HG02870 (cell line): Measurements from ENCODE around the gene AURKA.
A peak's percentile ranks its signal among the peaks of the same experiment; 100 is the strongest.
"Not testable (repeated sequence)": the region's sequence is repeated elsewhere in the genome, so short reads cannot be mapped to it uniquely, and the experiment has no call there.

ENCODE experiments used
- ATAC-seq: cut with Tn5 transposase; IDR thresholded peaks from one replicate; pipeline ENCODE4 v1.9.1; 2021; ENCODE audit warnings: mild to moderate bottlenecking, moderate library complexity; ENCODE audit not compliant: unreplicated experiment

AURKA gene

DNA sequence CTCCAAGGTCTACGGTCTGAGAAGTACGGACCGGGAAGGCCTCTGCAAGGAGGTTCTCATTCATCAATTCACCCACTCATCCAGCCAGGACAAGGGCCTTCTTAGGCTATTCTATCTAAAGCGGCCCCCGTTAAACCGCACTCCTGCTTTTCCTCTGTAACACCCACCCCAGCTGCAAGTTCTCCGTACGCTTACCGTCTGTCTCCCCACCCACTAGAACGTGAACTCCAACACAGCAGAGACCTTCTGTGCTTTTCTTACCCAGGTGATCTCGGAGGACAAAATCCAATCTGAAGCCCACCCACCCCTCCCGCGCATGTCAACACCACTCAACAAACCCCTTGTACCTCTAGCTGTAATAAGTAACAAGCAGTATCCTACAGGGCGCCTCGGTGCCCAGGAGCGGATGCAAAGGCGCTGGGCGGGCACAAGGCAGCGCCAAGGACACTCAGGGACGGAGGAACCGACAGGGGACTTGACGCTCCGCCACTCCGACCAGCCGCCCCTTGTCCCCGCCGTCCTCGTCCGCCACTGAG lies 351 bp downstream of the AURKA start:
- peak; percentile 29 for ATAC-seq

DNA sequence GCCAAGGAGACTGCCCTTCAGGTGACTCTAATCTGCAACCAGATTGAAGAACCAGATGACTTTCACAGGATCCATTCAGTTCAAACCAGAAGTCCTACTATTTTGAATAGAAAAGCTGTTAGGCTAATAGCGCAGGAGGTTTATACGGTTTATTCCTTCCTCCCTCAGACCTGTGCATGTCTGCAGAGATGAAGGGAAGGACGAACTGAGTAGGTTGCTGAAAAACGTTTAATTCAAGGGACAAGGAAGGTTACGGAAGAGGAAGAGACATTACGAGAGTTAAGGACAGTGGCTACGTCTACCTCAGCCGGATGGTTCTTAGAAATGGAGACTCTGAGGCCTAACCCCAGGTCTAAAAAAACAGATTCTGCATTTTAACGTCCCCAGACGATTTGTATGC lies 978 bp downstream of the AURKA start:
- no peak for ATAC-seq

DNA sequence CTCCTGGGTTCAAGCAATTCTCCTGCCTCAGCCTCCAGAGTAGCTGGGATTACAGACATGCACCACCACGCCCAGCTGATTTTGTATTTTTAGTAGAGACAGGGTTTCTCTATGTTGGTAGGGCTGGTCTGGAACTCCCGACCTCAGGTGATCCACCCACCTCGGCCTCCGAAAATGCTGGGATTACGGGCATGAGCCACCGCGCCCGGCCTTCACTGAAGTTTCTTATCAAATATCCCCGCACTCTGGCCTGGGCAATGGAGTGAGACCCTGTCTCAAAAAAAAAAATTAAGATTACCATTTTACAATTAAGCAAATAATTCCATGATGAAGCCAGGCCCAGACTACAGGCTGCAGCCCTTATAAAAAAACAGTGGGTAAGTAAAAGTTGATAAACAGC lies 1.6 kb downstream of the AURKA start:
- not testable (repeated sequence) for ATAC-seq

DNA sequence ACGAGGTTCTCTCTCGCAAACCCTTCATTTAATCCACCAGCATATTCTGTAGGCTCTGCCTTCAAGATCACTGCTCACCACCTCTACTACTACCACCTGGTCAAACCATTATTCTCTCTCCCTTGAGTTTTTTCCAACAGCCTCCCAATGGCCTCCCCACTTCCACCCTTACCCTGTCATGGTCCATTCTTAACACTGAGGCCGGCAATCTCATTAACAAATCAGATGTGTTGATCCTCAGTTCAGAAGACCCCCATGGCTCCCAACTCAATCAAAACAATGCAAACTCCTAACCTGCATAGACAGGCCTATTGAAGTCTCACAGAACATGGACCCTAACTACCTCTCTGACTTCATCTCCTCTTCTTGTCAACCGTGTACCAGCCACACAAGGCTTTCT lies 2.2 kb downstream of the AURKA start:
- ATAC-seq, result no peak

DNA sequence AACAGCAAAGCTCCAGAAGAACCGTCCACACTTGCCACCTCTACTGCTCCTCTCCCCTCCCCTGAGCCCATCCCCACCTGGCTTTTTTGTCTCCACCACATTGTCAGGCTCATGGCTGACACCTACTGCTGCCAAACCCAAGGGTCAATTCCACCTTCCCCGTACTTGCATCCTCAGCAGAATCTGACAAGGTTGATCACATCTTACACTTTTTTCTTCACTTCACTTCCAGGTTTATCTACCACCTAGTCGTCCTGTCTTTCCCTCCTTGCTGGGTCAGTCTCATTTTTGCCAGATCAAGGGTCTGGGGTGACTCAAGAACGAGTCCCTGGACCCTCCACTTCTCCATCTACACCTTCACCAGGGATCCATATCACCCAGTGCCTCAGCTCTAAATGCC lies 3.1 kb downstream of the AURKA start:
- ATAC-seq, result no peak

DNA sequence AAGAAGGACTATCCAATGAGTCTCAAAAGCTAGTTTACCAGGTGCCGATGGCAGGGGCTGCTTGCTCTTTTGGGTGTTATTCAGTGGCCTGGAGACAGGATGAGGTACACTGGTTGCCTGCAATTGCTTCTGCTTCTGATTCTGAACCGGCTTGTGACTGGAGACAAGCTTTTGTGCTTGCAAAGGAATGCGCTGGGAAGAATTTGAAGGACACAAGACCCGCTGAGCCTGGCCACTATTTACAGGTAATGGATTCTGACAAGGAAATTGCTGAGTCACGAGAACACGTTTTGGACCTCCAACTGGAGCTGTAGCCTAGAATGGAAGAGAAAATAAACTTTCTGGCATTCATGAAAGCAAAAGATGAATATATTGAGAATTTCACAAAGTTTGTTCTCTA lies 5.8 kb downstream of the AURKA start:
- ATAC-seq, result no peak

DNA sequence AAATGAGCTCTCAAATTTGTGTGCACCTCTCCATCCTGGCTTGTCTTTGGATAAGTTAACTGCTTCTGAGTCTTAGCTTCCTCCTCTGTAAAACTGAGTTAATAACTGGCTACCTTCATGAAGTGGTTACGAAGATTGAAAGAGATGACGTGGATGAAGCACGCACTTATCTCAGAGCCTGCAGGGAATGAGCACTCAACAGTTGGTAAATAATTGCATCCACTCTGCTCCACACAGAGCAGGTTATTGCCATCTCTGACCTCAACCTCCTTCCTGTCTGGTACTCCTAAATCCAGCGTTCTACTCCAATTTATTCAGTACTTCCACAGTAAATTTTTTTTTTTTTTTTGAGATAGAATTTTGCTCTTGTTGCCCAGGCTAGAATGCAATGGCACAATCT lies 6.9 kb downstream of the AURKA start:
- no peak for ATAC-seq

DNA sequence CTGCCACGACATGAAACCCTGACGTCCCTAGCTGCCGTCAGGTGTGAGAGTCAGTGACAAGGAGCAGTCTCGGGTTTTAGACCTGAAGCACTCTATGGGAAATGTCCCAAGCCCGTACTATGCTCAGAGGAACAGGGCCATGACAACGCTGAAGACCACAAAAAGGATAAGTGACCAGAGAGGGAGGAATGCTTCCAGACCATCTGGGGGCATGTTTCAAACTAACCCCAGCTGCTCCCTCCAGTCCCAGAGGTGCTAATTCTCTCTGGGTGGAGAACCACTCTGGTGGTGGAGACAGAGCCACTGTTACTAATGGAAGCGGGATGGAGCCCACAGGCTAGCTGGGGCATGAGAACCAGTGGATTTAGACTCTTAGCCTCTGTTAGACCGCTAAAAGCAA lies 8.7 kb downstream of the AURKA start:
- no peak for ATAC-seq

DNA sequence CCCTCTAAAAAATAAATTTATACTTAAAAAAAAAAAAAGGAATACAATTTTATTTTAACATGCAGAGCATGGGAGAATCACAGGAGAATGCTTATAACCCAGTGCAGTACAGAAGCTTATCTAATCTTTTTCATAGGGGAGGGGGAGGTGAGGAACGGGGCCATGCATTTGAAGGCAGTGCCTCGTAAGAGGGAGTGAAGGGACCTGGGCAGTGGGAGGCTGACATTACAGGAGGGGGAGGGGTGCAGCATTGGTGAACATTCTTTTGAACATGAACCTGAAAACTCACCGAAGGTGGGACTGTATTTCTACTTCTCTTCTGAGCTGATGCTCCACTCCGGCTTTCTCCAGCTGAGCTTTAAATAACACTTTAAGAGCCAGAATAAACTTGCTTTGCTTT lies 9.3 kb downstream of the AURKA start:
- no peak for ATAC-seq

DNA sequence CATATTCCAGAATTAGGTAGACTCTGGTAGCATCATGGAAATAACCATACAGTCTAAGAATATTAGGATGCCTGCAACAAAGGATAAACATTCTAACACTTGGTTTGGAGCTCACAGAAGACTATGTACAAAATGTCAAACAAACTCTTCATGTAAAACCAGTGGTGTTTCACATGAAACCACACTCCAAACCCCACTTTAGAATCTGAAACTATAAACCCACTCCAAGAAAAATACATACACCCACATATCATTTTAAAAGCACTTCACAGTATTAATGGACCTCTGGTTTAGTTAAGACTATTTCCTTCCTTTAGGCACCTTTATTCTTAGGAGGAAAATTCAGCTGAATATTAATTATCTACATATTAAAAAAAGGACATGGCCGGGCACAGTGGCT lies 10.5 kb downstream of the AURKA start:
- ATAC-seq, result peak; percentile 78

DNA sequence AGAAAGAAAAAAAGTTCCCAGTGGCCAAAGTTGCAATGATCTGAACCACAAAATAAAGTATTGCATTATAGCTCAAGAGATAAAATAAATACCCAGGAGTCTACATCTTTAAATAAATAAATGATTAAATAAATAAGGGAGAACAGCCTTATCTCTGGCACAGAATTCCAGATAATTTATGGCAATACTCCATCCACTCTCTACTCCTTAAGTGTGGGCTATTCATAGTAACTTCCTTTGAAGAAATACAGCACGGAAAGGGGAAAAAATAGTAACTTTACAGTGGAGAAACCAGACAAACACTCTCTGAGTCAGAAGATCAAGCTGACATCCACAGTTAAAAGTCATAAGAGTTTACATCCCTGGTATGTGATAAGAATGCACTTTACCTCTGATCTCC lies 11.6 kb downstream of the AURKA start:
- ATAC-seq, result no peak

DNA sequence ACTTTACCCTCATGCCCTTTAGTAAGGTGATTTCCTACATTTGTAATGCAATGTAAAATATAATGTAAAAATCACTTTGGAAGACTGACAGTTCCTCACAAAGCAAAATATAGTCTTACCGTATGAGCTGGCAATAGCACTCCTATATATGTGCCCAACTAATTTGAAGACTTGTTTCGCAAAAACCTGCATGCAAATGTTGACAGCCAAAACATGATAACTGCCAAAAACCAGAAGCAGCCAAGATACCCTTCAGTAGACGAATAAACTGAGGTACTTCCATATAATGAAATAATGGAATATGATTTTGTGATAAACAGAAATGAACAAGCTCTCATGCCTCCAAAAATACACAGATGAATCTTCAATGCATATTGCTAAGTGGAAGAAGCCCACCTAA lies 13.6 kb downstream of the AURKA start:
- ATAC-seq, result no peak

DNA sequence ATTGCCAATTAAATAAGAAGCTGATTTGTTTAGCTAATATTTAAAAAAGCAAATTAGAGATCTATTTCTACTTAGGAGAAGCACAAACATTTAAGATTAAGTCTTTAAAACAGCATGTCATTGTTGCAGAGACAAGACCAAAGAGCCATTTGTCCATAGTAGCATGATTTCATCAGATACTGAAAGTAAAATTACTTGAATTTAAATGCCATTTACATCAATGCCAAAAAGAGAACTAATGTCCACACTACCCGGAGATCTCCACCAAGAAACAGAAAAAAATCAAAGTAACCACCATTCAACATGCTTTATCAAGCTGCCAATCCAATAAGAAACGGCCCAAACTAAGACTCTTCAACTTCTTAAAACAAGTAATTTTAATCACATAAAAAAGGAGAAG lies 15.7 kb downstream of the AURKA start:
- ATAC-seq, result no peak

DNA sequence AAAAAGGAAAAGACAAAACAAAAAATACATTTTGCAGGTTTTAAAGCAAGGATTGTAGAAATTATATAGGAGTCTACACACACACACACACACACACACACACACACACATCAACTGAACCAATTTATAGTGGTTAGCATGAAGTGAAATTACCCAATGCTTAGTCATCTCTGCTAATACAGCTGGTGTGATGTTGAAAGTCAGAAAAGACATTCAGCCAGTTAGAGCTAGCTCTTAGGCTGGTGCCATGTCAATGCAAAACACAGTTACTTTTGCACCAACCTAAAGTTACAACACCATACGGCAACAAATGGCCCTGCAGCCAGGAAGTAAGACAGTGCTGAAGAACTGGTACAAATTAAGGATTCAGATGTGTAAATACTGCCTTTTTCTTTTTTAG lies 18.1 kb downstream of the AURKA start:
- ATAC-seq, result no peak

DNA sequence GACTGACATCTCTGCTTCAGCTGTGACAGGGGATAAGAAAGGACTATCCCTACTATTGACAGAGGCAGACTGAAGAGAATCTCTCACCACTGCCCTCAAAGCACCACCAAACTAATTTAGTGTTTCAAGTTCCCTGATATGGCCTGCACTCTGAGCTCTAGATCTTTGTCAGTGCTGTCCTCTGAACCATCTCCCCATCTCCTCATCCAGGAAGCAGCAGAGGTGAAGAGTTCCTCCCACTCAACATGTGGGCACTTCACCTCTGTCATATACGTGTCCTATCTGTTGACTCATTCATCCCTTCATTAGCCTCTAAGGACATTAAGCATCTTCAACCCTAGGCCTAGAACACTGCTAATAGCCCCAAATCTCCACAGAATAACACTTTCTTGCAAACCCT lies 19.2 kb downstream of the AURKA start:
- no peak for ATAC-seq

DNA sequence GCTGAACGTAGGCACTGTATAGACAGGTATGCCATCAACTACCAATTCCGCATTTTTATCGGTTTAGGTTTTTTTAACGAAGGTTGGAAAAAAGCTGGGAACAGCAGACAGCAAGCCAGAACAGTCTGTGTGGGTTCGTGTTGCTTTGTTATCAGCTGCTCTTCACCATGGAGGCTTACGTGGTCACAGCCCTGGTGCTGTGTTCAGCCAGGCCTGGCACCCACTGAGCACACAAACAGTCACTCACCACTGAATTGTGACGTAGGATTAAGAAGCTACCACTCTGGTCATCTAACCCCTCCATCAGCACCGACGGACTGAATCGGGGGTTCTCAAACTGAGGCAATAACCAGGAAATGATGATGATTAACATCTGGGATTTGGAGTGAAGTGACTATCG lies 20.0 kb downstream of the AURKA start:
- ATAC-seq, result no peak

DNA sequence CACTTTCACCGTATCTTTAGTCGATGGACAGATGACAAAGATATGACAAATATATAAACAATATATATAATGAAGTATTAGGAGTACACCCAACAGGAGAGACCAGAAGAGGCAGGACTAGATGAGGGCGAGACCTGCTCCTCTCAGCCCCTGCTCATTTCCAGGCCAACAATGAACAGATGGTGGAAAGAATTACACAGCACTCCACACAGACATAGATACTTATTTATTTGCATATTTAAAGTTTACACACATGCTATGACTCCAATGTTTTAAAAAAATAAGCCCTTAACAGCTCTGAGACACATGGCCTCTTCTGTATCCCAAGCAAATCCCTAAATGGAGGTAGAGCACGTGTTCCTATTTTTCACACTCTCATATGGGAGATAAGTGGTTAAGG lies 22.8 kb downstream of the AURKA start:
- no peak for ATAC-seq

DNA sequence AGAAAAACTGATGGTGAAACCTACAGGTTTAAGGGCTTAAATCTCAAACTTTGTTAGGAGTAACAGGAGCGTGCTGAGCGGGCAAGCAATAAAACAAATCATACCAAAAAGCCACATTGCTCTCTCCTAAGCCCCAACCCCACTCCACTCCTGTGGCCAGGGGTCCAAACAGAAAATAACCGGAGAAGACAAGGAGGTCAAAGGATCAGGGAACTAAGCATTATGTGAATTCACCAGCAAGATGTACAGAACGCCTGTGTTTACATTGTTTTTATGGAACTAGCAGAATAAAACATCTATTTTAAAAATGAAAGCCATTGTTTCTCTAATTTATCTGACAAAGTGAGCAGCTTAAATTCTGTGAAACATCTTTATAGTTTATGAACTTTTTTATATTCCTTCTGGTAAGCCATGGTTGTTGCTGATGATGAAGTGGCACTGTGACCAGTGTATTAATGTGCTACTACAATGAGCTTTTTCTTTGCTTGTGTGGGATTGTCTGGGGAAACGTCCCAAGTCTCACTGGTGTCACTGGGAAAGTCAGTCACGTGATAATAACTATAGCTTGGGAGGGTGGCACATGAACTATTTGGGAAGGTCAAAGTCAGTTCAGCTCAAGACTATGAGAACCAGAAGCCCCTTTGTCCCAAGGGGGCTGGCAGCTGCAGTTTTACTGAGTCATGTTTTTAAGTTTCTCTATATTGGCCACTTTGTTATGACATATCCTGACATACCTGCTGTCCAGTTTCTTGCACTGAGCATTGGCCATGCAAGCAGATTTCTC lies 23.5 kb downstream of the AURKA start:
- no peak for ATAC-seq

DNA sequence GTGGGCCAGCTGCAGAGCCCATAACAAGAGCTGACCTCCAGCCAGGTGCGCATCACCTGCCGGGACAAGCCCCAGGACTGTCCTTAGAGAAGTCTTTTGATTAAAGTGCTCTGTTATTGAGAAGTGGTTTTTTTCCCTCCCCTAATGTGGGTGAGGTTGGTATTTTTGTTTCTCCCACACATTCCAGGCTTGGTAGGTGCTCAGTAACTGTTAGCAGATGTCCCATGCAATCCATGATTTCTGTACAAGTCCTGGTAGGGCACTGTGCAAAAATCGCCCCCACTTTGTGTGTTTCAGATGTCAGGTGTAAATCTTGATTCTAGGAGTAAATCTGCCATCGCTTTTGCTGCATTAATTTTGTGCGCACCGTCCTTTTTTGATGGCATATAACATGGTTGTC lies 28.5 kb downstream of the AURKA start:
- ATAC-seq, result no peak

DNA sequence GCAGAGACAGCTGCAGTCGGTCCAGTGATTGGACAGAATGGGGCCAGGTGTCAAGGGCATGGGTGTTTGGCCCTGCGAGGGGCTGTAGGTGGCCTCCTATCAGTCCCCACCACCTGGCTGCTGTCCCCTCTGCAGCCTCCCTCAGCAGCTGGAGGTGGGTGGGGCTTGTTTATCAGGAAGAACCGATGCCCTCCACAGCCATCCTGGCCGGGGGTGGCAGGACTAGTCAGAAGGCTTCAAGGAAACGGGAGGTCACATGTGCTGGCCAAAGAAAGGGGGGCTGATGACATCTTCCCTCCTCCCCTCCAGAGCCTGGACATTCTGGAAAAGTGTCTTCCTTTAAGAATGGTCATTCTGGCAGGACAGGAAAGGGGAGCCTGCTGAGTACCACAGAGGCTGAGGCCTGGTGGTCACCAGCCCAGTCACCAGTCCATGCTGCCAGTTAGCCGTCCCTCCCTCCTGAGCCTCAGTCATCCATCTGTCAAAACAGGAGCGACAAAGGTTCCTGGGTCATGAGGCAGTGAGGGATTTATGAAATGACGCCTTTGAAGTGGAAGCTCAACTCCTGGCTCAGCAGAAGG lies 29.1 kb downstream of the AURKA start:
- no peak for ATAC-seq

DNA sequence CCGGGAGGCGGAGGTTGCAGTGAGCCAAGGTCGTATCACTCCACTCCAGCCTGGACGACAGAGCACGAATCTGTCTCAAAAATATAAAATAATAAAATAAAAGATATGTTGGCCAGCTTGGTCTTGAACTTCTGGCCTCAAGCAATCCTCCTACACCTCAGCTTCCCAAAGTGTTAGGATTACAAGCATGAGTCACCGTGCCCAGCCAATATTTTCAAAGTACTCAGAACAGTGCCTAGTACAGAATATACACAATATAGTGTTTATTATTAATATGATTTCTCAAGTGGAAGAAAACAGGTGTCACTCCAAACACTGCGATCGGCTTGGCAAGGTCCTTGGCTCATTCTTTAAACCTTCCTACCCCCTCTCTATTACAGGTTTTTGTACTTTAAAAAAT lies 30.1 kb downstream of the AURKA start:
- no peak for ATAC-seq

DNA sequence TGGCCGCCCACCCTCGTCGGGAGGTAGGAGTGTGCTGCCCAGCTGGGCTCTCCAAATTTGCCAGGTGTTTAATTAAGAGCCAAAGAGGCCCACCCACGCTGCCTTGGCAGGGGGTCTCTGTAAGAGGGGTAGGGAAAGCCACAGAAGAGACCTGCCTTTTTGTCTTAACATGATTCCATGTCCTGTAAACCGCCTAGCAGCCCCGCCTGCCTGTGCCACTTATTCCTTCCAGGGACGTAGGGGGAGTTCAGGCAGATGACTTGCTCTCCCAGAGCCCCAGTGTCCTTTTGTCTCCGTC lies 31.2 kb downstream of the AURKA start:
- no peak for ATAC-seq
